GM21737 (cell line): Measurements from ENCODE around the gene GALNT10.
A peak's percentile ranks its signal among the peaks of the same experiment; 100 is the strongest.

Experiments used
- ATAC-seq: cut with Tn5 transposase; IDR thresholded peaks from one replicate; pipeline ENCODE4 v1.9.1; 2021; ENCODE audit warnings: mild to moderate bottlenecking, moderate library complexity; ENCODE audit not compliant: unreplicated experiment

Gene GALNT10

DNA sequence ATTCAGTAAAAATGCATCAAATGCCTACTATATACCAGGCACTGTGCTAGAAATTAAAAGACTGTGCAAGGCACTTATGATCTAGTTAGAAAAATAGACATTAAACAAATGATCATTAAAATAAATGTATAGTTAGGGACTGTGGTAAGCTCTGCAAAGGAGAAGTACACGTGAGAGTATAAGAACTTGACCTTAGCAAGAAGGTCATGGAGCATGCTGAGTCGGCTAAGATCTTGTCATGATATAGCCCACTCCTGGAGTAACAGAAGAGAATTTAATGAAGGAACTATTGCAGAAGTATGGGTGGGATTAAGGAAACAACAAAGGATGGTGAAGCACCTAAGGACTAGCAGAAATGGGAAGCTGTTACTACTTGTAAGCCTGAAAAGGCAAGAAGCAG lies 231.8 kb downstream of the GALNT10 start:
- no peak for ATAC-seq

DNA sequence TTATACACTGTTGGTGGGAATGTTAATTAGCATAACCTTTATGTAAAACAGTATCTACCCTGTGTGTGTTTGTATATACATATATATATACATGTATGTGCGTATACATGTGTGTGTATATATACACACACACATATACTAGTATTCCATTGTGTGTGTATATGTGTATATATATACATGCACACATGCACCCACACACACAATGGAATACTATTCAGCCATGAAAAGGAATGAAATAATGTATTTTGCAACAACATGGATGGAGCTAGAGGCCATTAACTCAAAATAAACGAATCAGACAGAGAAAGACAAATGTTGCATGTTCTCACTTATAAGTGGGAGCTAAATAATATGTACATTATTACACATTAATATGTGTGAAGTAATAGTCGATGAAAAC lies 237.7 kb downstream of the GALNT10 start:
- no peak for ATAC-seq

DNA sequence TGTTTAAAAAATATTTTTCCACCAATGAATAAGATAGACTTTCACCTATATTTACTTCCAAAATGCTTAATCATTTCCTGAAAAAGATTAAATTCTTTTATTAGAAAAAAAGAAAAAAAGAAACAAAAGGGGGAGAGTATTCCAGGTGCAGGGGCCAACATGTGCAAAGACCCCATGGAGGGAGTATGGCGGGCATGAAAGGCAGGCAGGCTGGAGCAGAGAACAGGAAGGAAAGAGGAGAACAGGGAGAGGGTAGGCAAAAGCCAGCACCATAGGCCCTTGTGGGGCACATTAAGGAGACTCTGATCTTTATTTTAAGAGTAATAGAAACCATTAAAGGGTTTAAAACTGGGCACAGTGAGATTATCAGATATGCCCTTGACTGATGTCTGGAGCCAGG lies 238.8 kb downstream of the GALNT10 start:
- ATAC-seq = no peak

DNA sequence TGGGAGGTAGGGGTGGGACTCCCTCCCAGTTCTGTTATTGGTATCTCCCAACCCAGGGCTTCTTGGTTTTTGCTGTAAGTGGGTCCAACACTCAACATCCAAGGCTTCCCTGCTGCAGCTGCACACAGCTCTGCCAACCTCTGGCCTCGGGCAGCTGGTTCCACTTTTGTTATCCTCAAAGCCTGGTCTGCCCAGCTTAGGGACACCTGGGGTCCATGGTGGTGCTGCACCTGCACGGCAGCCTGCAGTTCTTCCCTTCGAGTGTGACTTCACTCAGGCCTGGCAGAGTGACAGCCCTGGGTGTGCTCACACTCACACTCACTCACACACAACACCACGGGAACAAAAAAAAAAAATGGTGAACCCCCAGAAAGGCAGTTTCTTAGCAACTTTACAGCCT lies 239.9 kb downstream of the GALNT10 start:
- ATAC-seq = no peak

DNA sequence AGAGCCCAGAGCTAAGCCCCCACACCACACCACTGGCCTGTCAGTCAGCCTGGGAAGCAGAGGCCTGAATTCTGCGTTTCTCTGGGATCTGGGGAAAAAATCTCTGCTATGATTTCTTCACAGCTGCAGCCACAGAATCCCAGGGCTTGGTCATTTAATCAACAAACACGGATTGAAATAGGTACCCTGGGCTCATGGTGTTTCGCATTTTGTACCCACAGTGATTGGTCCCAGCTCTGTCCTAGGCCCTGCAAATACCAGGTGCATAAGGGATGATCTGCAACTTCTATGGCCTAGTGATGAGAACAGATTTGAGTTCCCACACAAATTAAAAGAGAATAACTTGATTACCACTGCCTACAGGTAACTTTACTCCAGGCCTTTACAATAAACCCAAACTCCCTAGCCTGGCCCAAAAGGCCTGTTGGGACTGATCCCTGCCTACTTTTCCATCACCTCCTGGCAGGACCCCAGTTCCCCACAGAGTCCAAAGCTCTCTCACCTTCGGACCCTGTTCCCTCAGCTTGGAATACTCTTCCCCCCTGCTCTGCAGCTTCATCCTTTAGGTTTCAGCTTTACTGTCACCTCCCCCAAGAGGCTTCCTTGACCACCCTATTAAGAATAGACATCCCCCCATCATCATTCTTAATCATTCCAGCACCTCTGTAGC lies 240.6 kb downstream of the GALNT10 start:
- ATAC-seq = no peak

DNA sequence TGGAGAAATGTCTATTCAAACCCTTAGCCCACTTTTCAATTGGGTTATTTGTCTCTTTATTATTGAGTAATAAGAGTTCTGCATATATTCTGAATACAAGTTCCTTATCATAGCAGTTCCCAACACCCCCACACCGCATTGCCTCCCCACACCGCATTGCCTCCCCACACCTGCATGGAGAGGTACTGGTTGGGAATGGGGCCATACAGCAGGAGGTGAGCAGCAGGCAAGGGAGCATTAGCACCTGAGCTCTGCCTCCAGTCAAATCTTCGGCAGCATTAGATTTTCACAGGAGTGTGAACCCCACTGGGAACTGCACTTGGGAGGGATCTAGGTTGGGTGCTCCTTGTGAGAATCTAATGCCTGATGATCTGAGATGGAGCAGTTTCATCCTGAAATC lies 244.7 kb downstream of the GALNT10 start:
- no peak for ATAC-seq

DNA sequence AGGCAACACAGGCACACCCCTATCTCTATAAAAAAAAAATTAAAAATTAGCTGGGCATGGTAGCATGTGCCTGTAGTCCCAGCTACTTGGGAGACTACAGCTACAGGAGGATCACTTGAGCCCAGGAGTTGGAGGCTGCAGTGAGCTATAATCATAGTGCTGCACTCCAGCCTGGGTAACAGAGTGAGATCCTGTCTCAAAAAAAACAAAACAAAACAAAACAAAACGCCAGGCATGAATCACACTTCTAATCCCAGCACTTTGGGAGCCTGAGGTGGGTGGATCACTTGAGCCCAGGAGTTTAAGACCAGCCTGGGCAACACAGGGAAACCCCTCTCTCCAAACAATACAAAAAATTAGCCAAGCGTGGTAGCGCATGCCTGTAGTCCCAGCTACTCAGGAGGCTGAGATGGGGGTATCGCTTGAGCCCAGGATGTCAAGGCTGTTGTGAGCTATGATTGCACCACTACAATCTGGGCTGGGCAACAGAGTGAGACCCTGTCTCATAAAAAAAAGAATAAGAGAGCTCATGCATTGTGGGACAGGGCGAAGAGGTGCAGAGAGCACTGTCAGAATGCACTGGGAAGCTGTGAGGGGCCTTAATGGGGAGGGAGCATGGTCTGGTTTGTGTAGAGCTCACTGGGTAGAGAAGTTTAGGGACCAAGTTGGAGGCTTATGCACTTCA lies 246.9 kb downstream of the GALNT10 start:
- ATAC-seq = no peak

DNA sequence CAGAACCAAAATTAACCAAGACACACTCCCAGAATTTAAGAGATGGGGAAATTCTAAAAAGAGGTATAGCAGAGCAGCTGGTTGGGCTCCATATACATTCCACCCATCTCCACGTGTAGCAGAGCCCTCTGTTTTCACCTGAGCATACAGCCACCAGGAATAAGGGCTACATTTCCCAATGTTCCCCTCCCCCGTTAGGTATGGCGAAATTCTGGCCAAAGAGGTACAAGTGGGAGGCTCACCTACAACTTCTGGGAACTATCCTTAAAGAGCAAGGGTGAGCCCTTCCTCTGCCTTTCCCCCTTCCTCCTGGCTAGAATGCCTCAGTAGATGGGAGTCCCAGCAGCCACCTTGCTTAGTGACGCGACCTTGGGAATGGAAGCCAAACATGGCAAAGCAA lies 250.0 kb downstream of the GALNT10 start:
- no peak for ATAC-seq

DNA sequence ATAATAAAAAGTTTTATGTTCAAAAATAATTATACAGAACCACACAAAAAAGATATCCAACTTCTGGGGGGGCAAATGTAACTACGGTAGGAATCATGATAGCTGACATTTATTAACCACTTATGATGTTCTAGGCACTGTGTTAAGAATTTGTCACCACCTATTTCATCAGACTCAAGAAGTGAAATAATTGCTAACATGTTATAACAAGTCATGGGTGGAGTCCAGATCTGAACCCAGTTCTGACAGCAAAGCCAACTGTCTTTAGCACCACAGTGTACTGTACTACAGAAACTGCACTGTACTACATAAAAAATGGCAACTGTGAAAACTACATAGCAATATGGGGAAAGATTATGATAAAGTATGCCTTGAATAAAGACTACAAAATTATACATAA lies 252.3 kb downstream of the GALNT10 start:
- ATAC-seq = no peak

DNA sequence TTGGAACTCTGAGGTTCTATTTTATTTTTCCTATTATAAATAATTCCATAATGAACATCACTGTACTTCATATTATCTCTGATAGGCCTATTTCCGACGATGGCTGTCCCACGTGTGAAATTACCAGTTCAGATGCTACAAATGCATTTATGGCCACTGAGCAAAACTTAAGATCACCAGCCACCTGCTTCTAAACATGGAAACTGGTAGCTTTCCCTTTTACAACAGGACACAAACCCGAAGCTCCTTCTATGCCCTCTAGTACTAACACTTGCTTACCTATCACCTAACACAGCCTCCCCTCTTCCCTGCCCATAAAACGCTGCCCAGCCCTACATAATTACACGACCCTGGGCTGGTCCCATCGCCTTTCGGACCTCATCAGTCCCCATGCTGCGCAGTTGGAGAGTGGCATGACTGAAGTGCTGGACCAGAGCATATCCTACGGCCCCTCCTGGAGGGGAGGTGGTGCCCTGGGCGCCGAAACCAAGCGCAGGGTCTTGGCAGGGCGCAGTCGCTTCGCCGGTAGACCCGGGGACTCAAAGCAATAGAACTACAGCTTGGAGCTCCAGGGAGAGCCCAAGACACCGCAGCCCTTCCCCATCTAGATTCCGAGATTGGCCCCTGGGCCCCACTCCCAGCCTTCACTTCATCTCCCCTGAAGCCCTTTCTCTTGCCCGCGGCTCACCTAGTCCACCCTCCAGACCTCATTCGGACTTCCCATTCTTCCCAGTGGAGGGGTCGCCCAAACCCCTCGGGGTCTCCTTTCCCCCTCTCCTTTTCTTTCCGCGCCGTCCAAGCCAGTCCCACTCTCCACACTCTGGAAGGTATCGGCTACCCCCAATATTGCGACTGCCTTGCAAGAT lies 254.3 kb downstream of the GALNT10 start:
- peak; percentile 21 for ATAC-seq

DNA sequence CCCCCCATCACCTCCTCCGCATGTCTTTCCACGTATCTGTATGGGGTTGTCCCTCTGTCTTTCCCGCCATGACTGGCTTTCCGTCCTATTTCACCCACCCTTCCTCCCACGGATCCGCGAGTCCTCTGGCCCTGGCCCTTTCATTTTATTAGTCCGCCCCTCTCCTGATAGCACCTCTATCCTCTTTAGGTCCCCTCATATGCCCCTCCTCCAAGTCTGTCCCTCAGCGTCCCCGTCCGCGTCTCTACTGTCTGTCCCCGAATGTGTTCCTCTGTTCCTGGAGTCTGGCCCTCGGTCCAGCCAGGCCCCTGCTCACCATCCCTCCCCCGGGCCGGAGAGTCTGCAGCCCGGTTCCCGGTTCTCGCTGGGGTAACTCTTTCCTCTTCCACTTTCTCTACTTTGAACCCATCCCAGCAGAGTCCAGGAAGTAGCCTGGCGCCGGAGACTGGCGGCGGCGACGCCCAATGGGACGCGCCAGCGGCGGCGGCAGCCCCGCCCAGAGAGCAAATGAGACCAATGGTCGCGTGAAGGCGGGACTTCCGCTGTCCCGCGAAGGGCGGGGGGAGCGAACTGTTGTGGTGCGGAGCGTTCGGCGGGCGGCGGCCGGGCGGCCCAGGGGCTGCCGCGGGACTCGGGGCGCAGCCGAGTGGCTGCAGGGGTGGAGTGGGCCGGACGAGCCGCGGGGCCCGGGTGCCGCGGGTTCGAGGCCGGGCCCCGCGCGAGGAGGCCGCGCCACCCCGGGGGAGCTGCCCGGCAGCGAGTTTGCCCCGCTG lies 255.1 kb downstream of the GALNT10 start, which contains the start of gene SAP30L:
SAP30L (plus strand) TSS at position 576 of the 773 bp plus-strand sequence. CDS start 608 bp downstream, outside the sequence.
- peak; percentile 93 for ATAC-seq

DNA sequence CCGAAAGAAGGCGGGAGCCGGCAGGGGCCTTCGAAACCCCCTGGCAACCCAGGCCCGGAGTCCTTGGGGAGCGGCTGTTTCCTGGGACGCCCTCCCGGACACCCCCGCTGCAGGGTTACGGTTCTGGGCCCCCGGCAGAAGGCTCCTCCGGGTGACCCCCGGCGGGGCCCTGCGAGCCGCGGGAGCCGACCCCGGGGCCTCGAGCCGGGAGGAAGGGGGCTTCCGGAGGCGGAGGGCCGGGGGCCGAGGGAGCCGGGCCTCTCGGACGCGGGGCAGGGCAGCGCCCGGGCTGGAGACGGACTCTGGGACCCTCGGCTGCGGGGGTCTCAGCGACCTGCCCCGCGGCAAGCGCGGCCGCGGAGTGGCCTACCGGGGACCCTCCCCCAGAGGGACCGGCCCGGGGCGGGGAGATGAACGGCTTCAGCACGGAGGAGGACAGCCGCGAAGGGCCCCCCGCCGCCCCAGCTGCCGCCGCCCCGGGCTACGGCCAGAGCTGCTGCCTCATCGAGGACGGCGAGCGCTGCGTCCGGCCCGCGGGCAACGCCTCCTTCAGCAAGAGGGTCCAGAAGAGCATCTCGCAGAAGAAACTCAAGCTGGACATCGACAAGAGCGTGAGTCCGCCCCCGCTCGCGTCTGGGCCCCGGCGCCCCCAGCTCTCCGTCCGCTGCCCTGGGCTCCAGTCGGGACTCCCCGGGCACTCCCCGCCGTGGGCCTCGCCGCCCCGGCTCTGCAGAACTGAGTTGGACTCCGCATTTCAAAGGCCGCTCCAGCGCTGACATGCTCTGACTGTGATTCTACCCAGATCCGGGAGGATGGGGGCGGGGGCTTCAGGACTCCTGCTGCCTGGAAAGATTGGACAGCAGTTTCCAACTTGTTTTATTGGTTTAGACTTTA lies 255.9 kb downstream of the GALNT10 start:
- ATAC-seq = peak; percentile 21

DNA sequence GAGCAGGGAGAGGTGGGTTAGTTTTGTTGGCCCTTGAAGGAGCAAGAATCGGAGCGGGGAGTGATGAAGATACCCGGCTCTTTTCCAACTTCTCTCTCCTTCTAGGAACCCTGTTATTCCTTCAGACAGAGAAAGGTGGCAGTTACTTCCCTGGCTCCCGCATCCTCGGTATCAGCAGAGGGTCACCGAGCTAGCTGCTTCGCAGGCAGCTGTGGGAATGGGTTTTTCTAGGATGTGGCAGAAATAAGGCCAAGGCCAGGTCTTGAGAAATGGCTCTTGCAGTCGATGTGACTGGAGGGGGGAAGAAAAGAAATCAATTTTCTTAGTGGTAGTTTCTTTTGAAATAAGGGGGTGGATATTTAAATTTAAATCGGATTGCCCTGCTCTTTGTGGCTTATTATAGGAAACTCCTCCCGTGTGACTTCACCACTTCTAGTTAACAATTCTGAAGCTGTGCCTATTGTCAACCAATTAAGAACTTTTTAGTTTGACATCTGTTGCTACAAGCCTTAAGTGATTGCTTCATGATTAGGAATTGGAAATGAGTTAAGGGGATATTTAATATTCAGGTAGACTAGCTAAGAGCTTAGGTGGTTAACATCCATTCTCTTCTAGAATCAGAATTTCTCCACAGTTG lies 256.7 kb downstream of the GALNT10 start:
- no peak for ATAC-seq

DNA sequence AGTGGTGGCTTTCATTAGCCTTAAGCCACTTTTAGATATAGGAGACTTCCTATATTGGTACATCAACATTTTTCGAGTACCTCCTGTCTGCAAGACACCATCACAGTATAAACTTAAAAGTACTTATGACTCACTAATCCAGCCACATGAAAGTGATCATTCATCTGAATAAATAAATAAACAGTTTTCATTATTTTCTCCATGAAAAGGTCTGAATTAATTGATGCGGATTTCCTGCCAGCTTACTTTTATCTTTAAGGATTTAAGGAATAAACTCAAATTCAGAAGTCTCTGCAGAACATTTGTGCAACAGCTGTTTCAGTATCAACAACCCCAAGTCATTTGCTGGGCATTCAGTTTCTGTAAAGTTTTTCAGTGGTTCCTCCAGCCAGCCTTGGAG lies 259.3 kb downstream of the GALNT10 start:
- ATAC-seq = no peak

DNA sequence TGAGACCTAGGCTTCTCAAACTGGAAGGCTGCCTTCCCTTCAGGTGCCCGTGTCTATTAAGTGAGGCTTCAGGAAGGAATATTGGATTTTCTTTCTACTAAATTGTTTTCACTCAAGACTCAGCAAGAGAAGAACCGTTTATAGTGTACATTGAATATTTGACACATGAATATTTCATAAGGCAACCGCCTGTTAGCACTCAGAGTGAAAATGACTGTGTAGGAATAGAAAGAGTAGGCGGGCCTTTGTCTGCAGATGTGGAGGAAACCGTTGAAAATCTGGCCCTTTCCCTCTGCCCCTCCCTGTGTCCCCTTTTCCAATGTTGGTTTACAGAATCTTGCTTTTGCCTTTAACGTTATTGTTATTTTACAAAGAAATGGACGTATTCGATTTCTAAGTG lies 261.4 kb downstream of the GALNT10 start:
- no peak for ATAC-seq

DNA sequence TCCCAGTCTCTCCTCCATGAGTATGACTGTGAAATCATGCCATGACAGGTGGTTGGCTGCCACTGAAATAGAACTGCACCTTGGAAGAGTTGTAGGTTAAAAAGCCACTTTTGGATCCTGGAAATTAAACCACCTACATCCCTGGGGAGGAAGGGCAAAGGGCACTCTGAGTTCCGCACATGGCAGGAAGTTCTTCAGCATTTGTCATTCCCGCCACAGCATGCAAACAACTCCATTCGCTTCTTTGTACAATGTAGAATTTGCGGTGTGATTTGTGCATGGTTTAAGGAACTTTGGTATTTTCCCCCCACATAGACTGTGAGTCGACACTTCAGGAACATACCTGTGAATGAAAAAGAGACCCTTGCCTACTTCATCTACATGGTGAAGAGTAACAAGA lies 265.1 kb downstream of the GALNT10 start:
- no peak for ATAC-seq

DNA sequence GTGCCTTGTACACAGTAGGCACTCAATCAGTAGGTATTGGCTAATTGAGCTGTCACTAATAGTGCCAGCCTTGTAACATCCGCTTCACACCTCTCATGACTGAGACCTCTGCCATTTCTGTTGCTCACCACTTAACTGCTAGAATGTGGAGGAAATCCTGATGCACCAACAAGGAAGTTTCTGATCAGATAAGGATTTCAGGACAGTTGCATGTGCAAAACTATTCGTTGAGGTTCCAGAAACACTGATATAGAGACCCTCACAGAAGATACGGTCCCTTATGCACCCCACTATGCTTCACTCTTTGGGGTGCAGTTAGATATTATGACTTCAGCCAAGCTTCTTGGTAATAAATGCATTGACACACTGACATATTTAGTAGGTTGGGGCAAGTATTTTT lies 266.0 kb downstream of the GALNT10 start:
- ATAC-seq = no peak

DNA sequence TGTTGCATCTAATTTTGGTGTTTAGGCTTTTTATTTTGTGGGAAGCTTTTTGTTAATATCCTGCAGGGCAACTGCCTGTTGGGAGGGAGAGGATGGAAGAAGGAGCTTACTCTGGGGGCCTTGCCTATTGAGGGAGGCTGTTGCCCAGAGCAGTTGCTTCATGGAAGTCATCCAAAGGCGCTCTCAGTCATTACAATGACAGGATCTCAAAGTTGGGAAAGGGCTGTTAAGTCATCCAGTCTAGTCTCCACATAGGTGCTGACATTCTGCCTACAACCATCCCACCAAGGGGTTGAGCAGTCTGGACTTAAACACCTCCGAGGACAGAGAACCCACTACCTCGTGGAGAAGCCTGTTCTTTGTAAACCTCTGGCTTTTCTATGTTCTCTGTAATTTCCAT lies 268.5 kb downstream of the GALNT10 start:
- ATAC-seq = no peak

DNA sequence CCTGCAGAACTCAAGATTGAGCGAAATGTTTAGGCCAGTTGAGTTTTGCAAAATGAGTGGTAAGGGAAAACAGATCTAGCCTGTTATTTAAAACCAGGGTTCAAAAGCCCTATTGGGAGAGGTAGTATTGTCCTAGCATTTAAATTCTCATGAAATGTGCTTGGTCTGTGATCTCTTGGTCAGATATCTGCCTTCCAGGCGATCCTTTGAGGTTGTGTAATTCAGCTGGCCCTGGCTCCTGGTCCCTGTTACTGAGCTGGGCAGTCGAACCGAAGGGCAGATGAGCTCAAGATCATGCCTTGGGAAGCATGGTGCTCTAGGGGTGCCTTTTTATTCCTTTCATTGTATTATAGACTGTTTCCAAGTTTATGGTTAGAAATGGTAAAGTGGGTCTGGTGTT lies 269.6 kb downstream of the GALNT10 start:
- no peak for ATAC-seq

DNA sequence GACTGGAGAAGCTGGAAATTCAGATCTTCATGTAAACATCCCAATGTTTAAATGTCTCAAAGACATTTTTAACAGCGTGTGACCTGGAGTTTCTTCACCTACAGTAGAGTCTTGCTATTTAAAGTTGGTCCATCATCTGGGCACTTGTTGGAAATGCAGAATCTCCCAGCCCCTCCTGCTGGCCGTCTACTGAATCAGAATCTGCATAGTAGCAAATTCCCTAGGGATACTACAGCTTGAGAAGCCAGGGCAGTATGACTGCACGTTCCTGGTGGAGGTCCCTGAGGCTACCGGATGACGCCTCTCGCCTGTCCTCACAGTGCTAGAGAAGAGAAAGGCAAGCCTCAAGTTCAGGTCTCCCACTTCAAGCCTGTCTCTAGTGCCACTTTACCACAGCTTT lies 271.0 kb downstream of the GALNT10 start:
- ATAC-seq = no peak
